Cardiac fibroblast (primary cell): ENCODE measurements around the gene NPY.

Experiments
- DNase-seq, 2 donors: peaks; one replicate each; pipeline versions ENCODE4 v3.0.0 to v3.0.0-alpha.2; 2010; ENCODE audit warnings: low read depth in 2 of 2
- H3K4me3 ChIP-seq, 2 donors: replicated peaks in 1 of 2; 1 replicate in 1 of 2; 2 replicates in 1 of 2; pipeline ENCODE4 v1.5.1; 2011; ENCODE audit warnings: low read depth in 2 of 2, low read length in 2 of 2, mild to moderate bottlenecking in 2 of 2, moderate library complexity in 1 of 2
- TF ChIP-seq, protein P1 (sequence below): IDR thresholded peaks from one replicate; pipeline ENCODE4 v1.5.1; 2011; ENCODE audit warnings: low read depth, mild to moderate bottlenecking, low read length, inconsistent platforms

The NPY gene

GRCh38 chr7:24283897-24284698, at the start of gene NPY:
TSS of gene NPY (plus strand) at chr7:24284190. CDS start at chr7:24285241, 1,051 bp downstream.
- TF ChIP-seq, protein P1, sequence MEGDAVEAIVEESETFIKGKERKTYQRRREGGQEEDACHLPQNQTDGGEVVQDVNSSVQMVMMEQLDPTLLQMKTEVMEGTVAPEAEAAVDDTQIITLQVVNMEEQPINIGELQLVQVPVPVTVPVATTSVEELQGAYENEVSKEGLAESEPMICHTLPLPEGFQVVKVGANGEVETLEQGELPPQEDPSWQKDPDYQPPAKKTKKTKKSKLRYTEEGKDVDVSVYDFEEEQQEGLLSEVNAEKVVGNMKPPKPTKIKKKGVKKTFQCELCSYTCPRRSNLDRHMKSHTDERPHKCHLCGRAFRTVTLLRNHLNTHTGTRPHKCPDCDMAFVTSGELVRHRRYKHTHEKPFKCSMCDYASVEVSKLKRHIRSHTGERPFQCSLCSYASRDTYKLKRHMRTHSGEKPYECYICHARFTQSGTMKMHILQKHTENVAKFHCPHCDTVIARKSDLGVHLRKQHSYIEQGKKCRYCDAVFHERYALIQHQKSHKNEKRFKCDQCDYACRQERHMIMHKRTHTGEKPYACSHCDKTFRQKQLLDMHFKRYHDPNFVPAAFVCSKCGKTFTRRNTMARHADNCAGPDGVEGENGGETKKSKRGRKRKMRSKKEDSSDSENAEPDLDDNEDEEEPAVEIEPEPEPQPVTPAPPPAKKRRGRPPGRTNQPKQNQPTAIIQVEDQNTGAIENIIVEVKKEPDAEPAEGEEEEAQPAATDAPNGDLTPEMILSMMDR, result no peak
- no peak for DNase-seq
- no peak within 1 kb of the TSS for H3K4me3 ChIP-seq

GRCh38 chr7:24239260-24239659, 44.7 kb upstream of the NPY start:
- no peak for DNase-seq
- TF ChIP-seq, protein P1, result no peak

GRCh38 chr7:24241206-24241605, 42.8 kb upstream of the NPY start:
- no peak for DNase-seq
- no peak overlapping the region for H3K4me3 ChIP-seq
- TF ChIP-seq, protein P1, result no peak

More at GRCh38 chr7:24239260-24239659, 44.7 kb upstream of the NPY start:
- no peak overlapping the region for H3K4me3 ChIP-seq

DNA sequence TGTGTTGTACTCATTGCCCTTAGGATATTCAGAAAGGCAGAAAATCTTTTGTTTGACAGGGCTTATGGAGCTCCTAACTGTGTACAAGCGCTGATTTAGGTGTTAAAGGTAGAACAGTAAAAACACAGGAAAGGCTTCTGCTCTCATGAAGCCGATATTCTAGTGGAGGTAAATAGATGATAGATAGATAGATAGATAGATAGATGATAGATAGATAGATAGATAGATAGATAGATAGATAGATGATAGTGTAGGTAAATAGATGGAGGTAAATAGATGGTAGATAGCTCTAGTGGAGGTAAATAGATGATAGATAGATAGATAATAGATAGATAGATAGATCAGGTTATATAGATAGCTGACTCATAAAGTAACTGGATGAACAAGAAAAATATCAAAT, 39.4 kb upstream of the NPY start:
- H3K4me3 ChIP-seq, result no peak overlapping the region
- TF ChIP-seq, protein P1, result no peak
- DNase-seq, result no peak

GRCh38 chr7:24245362-24245761, 38.6 kb upstream of the NPY start:
- H3K4me3 ChIP-seq, result no peak overlapping the region
- no peak for DNase-seq
- TF ChIP-seq, protein P1, result no peak

- no peak for DNase-seq
- H3K4me3 ChIP-seq, result no peak overlapping the region
- TF ChIP-seq, protein P1, result no peak
Observed at GRCh38 chr7:24249266-24249665, 34.7 kb upstream of the NPY start.

DNA sequence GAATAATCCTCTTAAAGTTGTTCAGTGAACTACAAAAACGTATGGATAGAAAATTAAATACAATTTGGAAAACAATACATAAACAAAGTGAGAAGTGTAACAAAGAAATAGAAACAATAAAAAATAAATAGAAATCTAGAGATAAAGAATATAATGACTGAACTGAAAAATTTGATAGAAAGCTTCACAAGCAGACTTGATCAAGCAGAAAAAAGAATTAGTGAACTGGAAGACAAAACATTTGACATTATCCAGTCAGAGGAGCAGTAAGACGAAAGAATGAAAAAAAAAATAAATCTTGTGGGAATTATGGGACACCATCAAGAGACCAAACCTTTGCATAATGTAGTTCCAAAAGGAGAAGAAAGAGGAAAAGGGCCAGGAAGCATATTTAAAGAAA, 32.4 kb upstream of the NPY start:
- no peak for DNase-seq
- no peak overlapping the region for H3K4me3 ChIP-seq
- TF ChIP-seq, protein P1, result no peak
